IPS-18c (cell line): Measurements from ENCODE around the gene OR2B2.
"Not testable (repeated sequence)": the region's sequence is repeated elsewhere in the genome, so short reads cannot be mapped to it uniquely, and the experiment has no call there.

Experiments
- H3K4me3 ChIP-seq: 2 replicates; pipeline ENCODE4 v1.7.0; 2013; ENCODE audit warnings: low read depth, mild to moderate bottlenecking, low read length, moderate library complexity; ENCODE audit not compliant: insufficient read depth
- H3K9me3 ChIP-seq: one replicate; pipeline ENCODE4 v1.6.1; 2013; ENCODE audit warnings: mild to moderate bottlenecking, low read length, moderate library complexity; ENCODE audit not compliant: control insufficient read depth, insufficient read depth

OR2B2 gene

DNA sequence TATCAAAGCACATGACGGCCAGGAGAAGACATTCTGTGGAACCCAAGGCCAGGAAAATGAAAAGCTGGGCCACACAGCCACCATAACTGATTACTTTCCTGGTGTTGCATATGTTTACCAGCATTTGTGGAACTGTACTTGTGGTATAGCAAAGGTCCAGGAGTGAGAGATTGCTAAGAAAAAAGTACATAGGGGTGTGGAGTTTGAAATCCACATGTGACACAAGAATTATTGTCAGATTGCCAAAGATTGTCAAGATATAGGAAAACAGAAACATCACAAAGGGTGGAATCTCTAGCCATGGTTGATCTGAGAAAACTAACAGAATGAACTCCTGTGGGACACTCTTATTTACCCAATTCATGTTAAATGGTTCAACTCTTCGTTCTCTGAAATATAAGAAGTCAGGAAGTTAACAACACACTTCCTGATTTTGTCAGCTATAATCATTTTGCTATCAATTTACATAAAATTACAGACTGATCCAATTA, at the start of gene OR2B2:
TSS of gene OR2B2 (minus strand) at position 441 of the 491 bp plus-strand sequence. CDS start at position 364, 77 bp downstream.
- Histone ChIP-seq H3K4me3 (no peak within 1 kb of the TSS), H3K9me3 (no peaks in the 10 kb centered on the region)

DNA sequence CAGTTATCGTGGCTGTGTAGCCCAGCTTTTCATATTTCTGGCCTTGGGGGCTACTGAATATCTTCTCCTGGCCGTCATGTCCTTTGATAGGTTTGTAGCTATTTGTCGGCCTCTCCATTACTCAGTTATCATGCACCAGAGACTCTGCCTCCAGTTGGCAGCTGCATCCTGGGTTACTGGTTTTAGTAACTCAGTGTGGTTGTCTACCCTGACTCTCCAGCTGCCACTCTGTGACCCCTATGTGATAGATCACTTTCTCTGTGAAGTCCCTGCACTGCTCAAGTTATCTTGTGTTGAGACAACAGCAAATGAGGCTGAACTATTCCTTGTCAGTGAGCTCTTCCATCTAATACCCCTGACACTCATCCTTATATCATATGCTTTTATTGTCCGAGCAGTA, 45.3 kb upstream of the OR2B2 start:
- Histone ChIP-seq H3K4me3 (no peak overlapping the region), H3K9me3 (no peaks in the 10 kb centered on the region)

DNA sequence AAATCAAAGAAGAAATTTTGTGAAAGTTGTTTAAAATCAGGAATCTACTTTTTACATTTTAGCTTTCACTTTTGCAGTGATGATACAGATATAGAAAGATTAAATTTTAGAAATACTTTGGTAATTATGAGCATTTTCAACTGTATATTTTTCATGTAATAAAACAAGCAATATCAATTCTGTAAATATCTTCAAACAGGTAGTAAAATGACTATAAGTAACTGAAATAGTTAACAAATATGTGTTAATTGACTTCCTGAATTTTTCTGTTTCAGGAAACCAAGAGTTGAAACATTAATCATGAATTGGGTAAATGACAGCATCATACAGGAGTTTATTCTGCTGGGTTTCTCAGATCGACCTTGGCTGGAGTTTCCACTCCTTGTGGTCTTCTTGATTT, 44.7 kb upstream of the OR2B2 start, which contains the start of gene OR2B6:
TSS of gene OR2B6 (plus strand) at position 301 of the 400 bp plus-strand sequence. CDS start at position 301, 0 bp downstream.
- Histone ChIP-seq H3K4me3 (no peak within 1 kb of the TSS), H3K9me3 (no peaks in the 10 kb centered on the region)

DNA sequence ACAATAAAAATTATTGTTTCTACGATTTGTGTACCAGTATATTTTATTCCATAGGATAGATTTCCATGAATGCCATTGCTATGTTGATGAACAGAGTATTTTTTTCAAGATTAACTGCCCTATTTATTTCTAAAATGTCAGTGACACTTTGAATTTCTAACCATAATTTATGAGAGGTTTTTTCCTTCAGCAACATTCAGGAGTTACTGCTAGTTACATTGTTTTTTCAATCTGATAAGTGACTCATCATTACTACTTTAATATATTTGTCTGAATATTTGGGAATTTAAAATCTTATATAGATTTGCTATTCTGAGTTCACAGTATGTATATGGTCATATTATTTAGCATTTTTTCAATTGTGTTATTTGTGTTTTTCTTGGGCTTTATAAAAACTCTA, 38.8 kb upstream of the OR2B2 start:
- no peaks in the 10 kb centered on the region for H3K9me3 ChIP-seq
- H3K4me3 ChIP-seq = no peak overlapping the region

DNA sequence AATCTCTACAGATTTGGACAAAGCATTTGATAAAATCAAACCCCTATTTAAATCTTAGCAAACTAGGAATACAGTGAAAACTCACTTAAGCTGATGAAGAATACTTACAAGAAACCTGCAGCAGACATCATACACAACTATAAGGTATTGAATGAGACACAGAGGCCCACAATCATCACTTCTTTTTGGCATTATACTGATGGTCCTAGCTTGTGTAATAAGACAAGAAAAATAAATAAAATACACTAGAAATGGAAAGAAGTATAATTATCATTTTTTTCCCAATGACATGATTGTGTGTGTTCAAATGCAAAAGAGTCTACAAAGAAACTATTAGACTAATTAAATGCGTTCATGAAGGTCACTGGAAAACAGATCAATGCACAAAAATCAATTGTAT, 36.0 kb upstream of the OR2B2 start:
- Histone ChIP-seq H3K9me3 (no peaks in the 10 kb centered on the region), H3K4me3 (no peak overlapping the region)

DNA sequence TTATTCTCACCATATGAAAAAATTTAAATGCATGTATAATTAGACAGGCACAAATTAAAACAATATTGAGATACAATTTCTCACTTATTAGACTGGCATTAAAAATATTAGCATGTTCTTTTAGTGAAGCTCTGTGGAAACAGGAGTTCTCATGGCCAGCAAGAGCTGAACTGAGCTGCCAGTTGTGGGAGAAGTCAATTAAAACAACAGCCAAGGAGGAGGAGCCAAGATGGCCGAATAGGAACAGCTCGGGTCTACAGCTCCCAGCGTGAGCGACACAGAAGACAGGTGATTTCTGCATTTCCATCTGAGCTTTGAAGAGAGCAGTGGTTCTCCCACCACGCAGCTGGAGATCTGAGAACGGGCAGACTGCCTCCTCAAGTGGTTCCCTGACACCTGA, 30.9 kb upstream of the OR2B2 start:
- H3K9me3 ChIP-seq, H3K4me3 ChIP-seq: not testable (repeated sequence)

DNA sequence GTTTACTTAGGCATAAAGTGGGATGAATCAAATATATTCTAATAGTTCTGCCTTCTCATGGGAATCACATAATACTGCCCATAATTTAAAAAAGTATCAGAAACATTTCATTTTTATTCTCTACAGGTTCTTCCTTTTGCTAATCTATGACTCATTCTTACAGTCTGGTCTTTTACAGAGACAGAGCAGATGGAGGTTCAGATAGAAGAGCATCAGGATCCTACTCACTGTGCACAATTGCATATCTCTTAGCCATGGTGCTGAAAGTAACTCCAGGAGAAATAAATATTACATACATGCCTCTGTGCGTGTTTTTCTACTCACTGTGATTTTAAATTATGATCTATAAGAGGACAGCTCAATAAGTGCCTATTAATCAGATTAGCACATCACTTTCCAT, 28.6 kb upstream of the OR2B2 start:
- no peak overlapping the region for H3K4me3 ChIP-seq
- no peaks in the 10 kb centered on the region for H3K9me3 ChIP-seq

DNA sequence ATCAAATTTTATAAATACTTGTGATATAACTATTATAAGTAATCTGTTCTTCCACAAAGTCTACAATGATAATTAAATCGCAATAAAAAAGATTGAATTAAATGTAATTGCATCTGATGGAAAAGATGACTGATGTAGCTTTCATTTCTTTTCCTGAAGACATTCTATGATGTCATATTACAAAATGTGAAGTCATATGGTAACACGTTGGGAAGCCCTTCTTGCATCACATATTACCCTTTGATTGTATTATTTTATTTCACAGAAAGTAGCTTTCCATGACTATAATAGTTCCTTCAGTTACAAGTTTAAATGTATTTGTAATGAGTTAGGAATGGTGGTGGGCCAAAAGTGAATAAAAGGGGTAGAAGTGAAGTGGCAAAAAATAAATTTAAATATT, 19.0 kb upstream of the OR2B2 start:
- peaks cover 2% of the 10 kb centered on the region for H3K9me3 ChIP-seq
- H3K4me3 ChIP-seq = no peak overlapping the region

DNA sequence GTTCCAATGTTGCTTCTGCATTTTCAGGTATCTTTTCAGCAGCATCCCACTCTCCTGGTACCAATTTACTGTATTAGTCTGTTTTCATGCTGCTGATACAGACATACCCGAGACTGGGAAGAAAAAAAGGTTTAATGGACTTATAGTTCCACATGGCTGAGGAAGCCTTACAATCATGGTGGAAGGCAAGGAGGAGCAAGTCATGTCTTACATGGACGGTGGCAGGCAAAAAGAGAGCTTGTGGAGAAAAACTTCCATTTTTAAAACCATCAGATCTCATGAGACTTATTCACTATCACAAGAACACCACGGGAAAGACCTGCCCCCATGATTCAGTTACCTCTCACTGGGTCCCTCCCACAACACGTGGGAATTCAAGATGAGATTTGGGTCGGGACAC, 17.7 kb upstream of the OR2B2 start:
- not testable (repeated sequence) for H3K9me3 ChIP-seq, H3K4me3 ChIP-seq

DNA sequence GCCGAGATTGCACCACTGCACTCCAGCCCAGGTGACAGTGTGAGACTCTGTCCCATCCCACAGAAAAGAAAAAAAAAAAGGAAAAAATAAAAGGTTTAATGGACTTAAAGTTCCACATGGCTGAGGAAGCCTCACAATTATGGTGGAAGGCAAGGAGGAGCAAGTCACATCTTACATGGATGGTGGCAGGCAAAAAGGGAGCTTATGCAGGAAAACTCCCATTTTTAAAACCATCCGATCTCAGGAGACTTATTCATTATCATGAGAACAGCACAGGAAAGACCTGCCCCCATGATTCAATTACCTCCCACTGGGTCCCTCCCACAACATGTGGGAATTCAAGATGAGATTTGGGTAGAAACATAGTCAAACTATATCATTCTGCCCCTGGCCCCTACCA, 15.8 kb upstream of the OR2B2 start:
- H3K4me3 ChIP-seq, H3K9me3 ChIP-seq: not testable (repeated sequence)

DNA sequence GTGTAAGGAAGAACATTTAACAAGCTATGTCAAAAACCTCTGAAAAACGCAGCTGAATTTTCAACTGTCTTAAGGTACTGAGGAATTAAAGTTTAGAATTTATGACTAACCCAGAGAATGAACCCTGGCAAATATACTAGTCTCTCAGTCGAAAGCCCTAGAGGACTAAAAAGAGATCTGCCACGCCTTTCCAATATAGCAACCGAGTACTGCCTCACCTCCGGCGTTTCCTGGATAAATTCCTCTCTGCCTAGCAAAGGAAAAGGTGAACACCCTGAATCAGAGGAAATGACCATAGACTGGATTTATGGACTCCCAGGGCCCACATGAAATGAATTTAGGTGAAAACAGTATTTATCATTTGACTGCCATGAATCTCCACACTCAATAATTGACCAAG, 12.0 kb upstream of the OR2B2 start:
- Histone ChIP-seq H3K9me3 (peaks cover 2% of the 10 kb centered on the region), H3K4me3 (no peak overlapping the region)

DNA sequence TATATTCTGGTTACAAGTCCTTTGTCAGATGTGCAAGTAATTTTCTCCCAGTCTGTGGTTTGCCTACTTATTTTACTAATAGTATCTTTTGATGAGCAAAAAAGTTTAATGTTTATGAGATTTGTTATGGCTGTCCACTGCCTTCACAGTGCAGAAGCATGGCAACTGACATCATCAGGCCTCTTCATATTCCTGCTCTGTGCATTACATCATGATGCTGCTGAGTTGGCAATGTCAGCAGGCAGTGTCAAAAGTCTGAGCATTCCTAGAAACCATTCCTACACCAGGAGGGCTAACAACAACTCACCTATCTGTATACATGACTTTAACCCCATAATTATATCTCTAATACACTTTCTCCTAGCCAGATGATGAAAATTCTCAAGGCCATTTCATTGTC, 10.8 kb upstream of the OR2B2 start:
- Histone ChIP-seq H3K9me3 (no peaks in the 10 kb centered on the region), H3K4me3 (no peak overlapping the region)

DNA sequence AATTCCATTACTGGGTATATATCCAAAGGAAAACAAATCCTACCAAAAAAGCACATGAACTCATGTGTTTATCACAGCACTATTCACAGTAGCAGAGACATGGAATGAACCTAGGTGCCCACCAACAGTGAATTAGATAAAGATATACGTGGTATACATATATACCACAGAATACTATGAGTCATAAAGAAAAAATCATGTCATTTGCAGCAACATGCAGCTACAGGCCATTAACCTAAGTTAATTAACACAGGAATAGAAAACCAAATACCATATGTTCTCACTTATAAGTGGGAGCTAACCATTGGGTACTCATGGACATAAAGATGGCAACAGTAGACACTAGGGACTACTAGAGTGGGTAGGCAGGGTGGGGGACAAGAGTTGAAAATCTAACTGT, 4.2 kb downstream of the OR2B2 start:
- no peak overlapping the region for H3K4me3 ChIP-seq
- H3K9me3 ChIP-seq = no peaks in the 10 kb centered on the region

DNA sequence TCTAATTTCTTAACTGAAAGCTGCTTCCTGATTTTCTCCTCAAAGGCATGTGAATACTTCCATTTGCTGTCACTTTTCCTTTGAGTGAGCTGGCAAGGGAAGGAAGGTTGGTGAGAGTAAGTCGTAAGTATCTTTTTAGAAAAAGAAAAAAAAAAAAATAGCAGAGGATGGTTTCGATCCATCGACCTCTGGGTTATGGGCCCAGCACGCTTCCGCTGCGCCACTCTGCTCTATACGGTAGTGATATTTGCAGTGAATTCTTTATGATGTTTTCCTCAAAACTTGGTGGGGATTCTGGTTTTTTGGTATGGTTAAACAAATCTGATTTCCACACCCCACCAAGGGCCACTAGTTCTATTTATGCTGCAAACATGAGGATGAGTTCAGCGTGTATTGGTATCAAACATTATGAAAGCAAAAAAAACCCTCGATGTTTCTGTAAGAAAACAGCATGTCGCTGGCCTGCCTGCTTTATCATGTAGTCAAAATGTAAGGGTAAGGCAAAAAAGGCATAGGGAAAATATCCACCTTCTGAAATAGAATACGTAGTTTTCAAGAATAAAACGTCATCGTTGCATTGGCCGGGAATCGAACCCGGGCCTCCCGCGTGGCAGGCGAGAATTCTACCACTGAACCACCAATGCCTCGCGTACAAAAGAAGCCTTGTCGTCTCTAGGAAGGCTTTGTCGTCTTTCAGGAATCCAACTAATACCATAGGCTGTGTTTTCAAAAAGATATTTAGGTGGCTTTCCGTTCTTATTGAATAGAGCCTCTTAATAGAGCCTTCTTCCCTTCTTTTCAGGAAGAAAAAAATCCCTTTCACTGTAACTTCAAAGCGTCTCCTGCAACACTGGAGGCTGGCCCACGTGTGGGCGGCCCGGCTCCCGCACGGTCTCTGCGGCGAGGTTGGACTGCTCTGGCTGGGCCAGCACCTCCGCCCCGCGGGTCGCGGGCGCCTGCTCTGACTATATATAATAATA, 9.6 kb downstream of the OR2B2 start:
- Histone ChIP-seq H3K4me3 (peak overlapping the region; percentile 66; the same call in 1 of the 2 replicates), H3K9me3 (no peaks in the 10 kb centered on the region)

DNA sequence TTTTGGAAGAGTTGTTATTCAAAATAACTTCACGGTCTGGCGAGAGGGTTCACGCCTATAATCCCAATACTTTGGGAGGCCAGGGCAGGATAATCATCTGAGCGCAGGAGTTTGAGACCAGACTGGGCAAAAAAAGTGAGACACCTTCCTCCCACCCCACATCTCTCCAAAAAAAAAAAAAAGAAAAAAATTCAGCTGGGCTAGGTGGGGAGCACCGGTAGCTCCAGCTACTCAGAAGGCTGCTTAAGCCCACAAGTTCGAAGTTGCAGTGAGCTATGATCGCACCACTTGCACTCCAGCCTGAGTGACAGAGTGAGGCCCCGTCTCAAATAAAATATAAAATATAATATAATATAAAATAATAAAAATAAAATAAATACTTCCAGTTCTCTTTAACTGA, 10.4 kb downstream of the OR2B2 start:
- H3K4me3 ChIP-seq = no peak overlapping the region
- H3K9me3 ChIP-seq = no peaks in the 10 kb centered on the region

DNA sequence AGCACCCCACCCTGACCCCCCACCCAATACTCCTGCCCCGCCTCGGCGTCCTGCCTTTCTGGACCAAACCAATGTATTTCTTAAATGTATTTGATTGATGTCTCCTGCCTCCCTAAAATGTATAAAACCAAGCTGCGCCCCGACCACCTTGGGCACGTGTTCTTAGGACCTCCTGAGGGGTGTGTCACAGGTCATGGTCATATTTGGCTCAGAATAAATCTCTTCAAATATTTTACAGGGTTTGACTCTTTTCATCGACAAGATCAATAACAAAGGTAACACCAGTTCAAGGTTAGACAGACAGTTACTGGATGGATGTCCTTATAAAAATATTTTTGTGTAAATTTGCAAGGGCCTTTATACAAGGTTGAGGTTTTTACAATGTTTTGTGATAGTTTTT, 12.0 kb downstream of the OR2B2 start:
- not testable (repeated sequence) for H3K4me3 ChIP-seq

DNA sequence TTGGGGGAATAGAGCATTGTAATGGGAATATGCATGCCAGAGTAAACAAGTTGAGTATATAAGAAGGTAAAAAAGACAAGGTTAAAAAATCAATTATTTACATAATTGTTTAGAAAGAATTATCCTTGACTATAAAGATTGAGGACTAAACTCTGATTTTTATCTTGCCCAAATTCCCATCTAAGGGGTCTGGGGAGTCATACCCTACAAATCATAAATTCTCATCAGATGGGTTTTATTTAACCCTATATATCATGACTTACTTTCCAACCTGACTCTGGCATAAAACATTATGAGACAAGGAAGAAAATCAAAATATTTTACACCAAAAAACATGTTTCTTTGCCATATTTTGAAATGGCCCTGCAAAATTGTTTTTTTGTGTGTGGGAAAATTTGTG, 12.7 kb downstream of the OR2B2 start:
- no peak overlapping the region for H3K4me3 ChIP-seq

More for the DNA sequence above, 12.0 kb downstream of the OR2B2 start:
- H3K9me3 ChIP-seq = not testable (repeated sequence)

DNA sequence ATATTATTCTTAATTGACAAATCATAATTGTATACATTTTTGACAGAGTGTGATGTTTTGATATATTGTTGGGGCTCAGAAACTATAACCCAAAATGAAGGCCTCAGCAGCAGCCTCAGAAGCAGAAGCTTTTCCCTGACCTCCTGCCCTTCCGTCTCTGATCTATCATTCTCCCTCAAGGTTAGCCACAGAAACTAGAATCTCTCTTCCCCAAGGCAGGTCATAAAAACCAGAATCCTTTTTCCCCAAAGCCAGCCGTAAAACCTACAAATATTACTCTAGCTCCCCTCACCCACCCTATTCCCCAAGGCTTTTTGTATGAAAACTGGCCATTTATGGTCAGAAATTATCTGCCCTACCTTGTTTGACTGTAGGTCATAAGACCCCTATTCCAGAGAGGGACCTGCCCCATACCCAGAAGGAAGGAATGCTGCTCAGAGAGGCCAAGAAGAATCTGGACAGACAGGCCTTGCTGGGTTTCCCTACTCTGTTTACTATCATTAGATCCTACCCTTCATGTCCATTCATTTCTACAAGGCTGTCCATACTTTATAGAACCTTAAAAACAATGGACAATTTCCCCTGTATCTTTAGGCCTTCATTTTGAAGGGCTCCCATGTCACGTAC, 14.5 kb downstream of the OR2B2 start:
- Histone ChIP-seq H3K4me3 (no peak overlapping the region), H3K9me3 (no peaks in the 10 kb centered on the region)

More for the DNA sequence above, 12.7 kb downstream of the OR2B2 start:
- H3K9me3 ChIP-seq = no peaks in the 10 kb centered on the region
